Measurements from ENCODE around the gene R3HDM1. TPM values are rescaled to one million over a fixed set of nuclear protein-coding genes. Genes with fewer than 3 reads are reported as not detected.

R3HDM1 gene
- total RNA-seq, 4 donors from 2014 or later = 13.1 to 56.6 (median 19.6) TPM

DNA sequence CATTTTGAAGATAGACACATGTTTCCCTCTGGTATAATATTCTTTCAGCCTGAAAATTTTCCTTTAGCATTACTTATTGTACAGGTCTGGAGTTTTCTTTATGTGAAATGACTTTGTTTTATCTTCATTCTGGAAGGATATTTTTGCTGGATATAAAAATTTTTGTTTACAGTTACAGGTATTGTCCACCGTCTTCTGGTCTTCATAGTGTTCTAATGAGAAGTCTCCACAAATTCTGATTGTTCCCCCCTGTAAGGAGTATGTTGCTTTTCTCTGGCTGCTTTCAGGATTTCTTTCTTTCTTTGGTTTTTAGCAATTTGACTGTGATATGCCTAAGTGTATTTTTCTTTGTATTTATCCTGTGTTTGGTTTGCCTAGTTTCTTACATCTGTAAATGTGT is 225.4 kb downstream of the R3HDM1 start:
- Histone ChIP-seq H3K4me1 (no peaks in the 10 kb centered on the region), H3K4me3 (no peak overlapping the region), H3K27ac (replicated peaks in 1 of 4) (no peak overlapping the region), H3K27me3 (no peaks in the 10 kb centered on the region), H3K36me3 (peaks cover 68 to 99% (median 86%) of the 10 kb centered on the region in 4 donors), H3K9me3 (peaks cover 0 to 15% (median 9%) of the 10 kb centered on the region in 4 donors)
- intact Hi-C loops (cut with DNase I) = no loop called here
- DNase-seq (ENCODE audit: extremely low spot score) = no peak
- 100% methylated on average over 1 of the region's 1 CpG for WGBS
- no peak for TF ChIP-seq POLR2A (IDR thresholded peaks at IDR 0.05; ENCODE audit: low read depth)
- no peak for TF ChIP-seq EP300 (IDR thresholded peaks at IDR 0.05)
- no peak for TF ChIP-seq POLR2AphosphoS5 (IDR thresholded peaks at IDR 0.05)
- TF ChIP-seq, protein P1, sequence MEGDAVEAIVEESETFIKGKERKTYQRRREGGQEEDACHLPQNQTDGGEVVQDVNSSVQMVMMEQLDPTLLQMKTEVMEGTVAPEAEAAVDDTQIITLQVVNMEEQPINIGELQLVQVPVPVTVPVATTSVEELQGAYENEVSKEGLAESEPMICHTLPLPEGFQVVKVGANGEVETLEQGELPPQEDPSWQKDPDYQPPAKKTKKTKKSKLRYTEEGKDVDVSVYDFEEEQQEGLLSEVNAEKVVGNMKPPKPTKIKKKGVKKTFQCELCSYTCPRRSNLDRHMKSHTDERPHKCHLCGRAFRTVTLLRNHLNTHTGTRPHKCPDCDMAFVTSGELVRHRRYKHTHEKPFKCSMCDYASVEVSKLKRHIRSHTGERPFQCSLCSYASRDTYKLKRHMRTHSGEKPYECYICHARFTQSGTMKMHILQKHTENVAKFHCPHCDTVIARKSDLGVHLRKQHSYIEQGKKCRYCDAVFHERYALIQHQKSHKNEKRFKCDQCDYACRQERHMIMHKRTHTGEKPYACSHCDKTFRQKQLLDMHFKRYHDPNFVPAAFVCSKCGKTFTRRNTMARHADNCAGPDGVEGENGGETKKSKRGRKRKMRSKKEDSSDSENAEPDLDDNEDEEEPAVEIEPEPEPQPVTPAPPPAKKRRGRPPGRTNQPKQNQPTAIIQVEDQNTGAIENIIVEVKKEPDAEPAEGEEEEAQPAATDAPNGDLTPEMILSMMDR (IDR thresholded peaks at IDR 0.05) = no peak

DNA sequence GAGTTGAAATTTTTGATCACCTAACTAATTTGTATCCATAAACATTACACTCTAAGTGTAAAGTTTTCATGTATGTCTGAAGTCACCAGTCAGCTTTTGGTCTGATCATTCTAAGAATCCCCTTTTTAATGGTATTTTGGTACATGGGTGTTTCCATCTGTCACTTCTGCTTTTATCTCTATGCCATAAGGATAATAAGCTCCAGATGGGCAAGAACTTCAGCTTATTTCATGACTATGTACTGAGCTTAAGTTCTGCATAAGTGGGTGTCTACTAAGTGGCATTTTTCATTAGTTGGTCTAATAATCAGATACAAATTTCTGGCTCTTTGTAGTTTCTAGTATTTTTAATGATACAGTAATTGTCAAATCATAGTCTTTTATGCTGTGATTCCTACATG is 230.7 kb downstream of the R3HDM1 start:
- intact Hi-C loops (cut with DNase I) = no loop called here
- no peak overlapping the region for H3K4me3 ChIP-seq
- no peak for TF ChIP-seq EP300 (IDR thresholded peaks at IDR 0.05)
- TF ChIP-seq POLR2AphosphoS5 (IDR thresholded peaks at IDR 0.05) = no peak
- no peak for TF ChIP-seq POLR2A (IDR thresholded peaks at IDR 0.05; ENCODE audit: low read depth)
- TF ChIP-seq, protein P1 (IDR thresholded peaks at IDR 0.05) = no peak
- peaks cover 64 to 100% (median 84%) of the 10 kb centered on the region in 4 donors for H3K36me3 ChIP-seq
- H3K27ac ChIP-seq (replicated peaks in 1 of 4) = no peak overlapping the region
- no peak for DNase-seq (ENCODE audit: extremely low spot score)
- peaks cover 0 to 9% (median 3%) of the 10 kb centered on the region in 4 donors for H3K9me3 ChIP-seq
- no peaks in the 10 kb centered on the region for H3K4me1 ChIP-seq
- H3K27me3 ChIP-seq = no peaks in the 10 kb centered on the region

DNA sequence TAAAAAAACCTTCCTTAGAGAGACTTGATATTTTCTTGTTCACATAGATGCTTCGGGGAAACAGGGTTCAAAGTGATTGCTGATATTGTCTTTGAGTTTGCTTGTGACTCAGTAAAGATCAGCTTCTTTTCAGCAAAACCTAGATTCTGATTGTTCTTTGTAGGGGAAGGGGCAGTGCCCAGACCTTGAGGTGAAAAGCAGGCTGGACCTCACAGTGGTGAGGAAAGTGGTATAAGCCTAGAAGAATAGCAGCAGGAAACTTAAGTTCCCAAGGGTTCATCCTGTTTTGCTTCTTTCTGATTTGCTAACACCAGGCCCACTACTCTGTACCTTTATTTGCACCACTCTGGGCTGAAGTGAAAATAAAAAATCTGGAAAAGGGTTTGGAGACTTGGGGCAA is 231.2 kb downstream of the R3HDM1 start:
- 92% methylated on average over 1 of the region's 1 CpG for WGBS
- Histone ChIP-seq H3K4me3 (no peak overlapping the region), H3K36me3 (peaks cover 61 to 100% (median 84%) of the 10 kb centered on the region in 4 donors), H3K9me3 (peaks cover 0 to 4% (median under 1%) of the 10 kb centered on the region in 4 donors), H3K27ac (replicated peaks in 1 of 4) (no peak overlapping the region), H3K27me3 (no peaks in the 10 kb centered on the region), H3K4me1 (no peaks in the 10 kb centered on the region)
- no peak for DNase-seq (ENCODE audit: extremely low spot score)
- intact Hi-C loops (cut with DNase I) = no loop called here
- TF ChIP-seq, protein P1 (IDR thresholded peaks at IDR 0.05) = no peak
- no peak for TF ChIP-seq EP300 (IDR thresholded peaks at IDR 0.05)
- TF ChIP-seq POLR2AphosphoS5 (IDR thresholded peaks at IDR 0.05) = no peak

DNA sequence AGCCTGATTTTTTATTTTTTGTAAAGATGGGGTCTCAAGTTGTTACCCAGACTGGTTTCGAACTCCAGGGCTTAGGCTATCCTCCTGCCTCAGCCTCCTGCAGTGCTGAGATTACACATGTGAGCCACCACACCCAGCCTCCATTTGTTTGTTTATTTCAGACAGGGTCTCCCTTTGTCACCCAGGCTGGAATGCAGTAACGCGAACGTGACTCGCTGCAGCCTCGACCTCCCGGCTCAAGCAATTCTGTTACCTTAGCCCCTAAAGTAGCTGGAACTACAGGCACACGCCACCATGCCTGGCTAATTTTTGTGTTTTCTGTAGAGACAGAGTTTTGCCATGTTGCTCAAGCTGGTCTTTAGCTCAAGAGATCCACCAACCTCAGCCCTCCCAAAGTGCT is 237.6 kb downstream of the R3HDM1 start:
- no peak for TF ChIP-seq EP300 (IDR thresholded peaks at IDR 0.05)
- TF ChIP-seq, protein P1 (IDR thresholded peaks at IDR 0.05) = no peak
- TF ChIP-seq POLR2AphosphoS5 (IDR thresholded peaks at IDR 0.05) = no peak
- no peak for TF ChIP-seq POLR2A (IDR thresholded peaks at IDR 0.05; ENCODE audit: low read depth)
- Histone ChIP-seq H3K27ac (replicated peaks in 1 of 4) (no peak overlapping the region), H3K36me3 (peaks cover 75 to 98% (median 85%) of the 10 kb centered on the region in 4 donors), H3K27me3 (no peaks in the 10 kb centered on the region), H3K4me3 (no peak overlapping the region), H3K4me1 (no peaks in the 10 kb centered on the region), H3K9me3 (no peaks in the 10 kb centered on the region)
- intact Hi-C loops (cut with DNase I) = no loop called here
- DNase-seq (ENCODE audit: extremely low spot score) = no peak
- WGBS = 96% methylated on average over 8 of the region's 8 CpGs

DNA sequence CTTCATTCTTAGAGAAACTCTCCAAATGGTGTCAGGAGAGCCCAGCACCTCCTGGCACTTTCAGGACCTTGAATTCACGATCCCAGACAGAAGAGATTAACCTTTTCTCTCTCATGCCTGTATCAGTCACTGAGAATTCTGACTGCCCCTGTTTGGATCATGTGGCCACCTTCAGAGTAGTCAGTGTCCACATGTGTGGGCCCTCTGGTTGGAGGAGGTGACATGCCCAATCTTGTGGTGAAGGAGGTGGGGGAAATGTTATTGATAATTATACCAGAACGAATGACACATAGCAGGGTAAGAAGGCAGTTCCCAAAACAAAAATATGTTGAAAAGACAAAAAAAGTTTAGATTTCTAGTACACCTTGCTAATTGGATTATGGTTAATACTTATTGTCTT is 242.0 kb downstream of the R3HDM1 start:
- intact Hi-C loops (cut with DNase I) = no loop called here
- peaks cover 77 to 98% (median 92%) of the 10 kb centered on the region in 4 donors for H3K36me3 ChIP-seq

More for the DNA sequence above, 242.0 kb downstream of the R3HDM1 start:
- no peak overlapping the region for H3K4me3 ChIP-seq
- peaks cover 0 to 4% (median 0%) of the 10 kb centered on the region in 4 donors for H3K4me1 ChIP-seq
- no peak for TF ChIP-seq EP300 (IDR thresholded peaks at IDR 0.05)
- TF ChIP-seq POLR2A (IDR thresholded peaks at IDR 0.05; ENCODE audit: low read depth) = no peak
- TF ChIP-seq, protein P1 (IDR thresholded peaks at IDR 0.05) = no peak
- no peak for DNase-seq (ENCODE audit: extremely low spot score)
- 88% methylated on average over 2 of the region's 2 CpGs for WGBS
- no peaks in the 10 kb centered on the region for H3K9me3 ChIP-seq
- no peak overlapping the region for H3K27ac ChIP-seq (replicated peaks in 1 of 4)
- H3K27me3 ChIP-seq = no peaks in the 10 kb centered on the region

All from esophagus muscularis mucosa (tissue), 4 donors.